Measurements from ENCODE around the gene PPP2R5E. TPM values are rescaled to one million over a fixed set of nuclear protein-coding genes. Genes with fewer than 3 reads are reported as not detected.

The PPP2R5E gene
- total RNA-seq, 1 experiment from 2014 or later = 45.0 TPM

- no TSS peak for BruUV-seq (replicated peaks)
- no peaks in the 10 kb centered on the region for H3K27me3 ChIP-seq (ENCODE audit: insufficient read depth, low read length)
- no peaks in the 10 kb centered on the region; a peak in 1 of 4 replicates for H3K36me3 ChIP-seq (ENCODE audit: control insufficient read depth in 1 of 2, insufficient read depth in 2 of 2, low read length in 2 of 2)
- H3K27ac ChIP-seq (ENCODE audit: low read depth, low read length) = no peak overlapping the region
- H3K9me3 ChIP-seq (ENCODE audit: control insufficient read depth in 1 of 2, insufficient read depth in 1 of 2, low read depth in 1 of 2, low read length in 2 of 2) = no peaks in the 10 kb centered on the region
- no peaks in the 10 kb centered on the region; a peak in 1 of 4 replicates for H3K4me1 ChIP-seq (ENCODE audit: control insufficient read depth in 1 of 2, insufficient read depth in 2 of 2, low read length in 2 of 2)
- no peaks in the 10 kb centered on the region; the same call in 1 of the 2 replicates for H4K20me1 ChIP-seq (ENCODE audit: insufficient read depth)
- CTCF ChIA-PET = interaction anchor here (1.3 kb wide), 1 partner anchor 27 kb away, joined by 3 read pairs; no protein-coding TSS in a partner anchor
- H3K9me2 ChIP-seq (ENCODE audit: insufficient read depth) = no peaks in the 10 kb centered on the region
- no peak overlapping the region for H3K9ac ChIP-seq (ENCODE audit: low read length)
- no peak overlapping the region for H3K4me3 ChIP-seq (replicated peaks in 1 of 2; ENCODE audit: low read depth in 1 of 2, low read length in 2 of 2)
- RAD21 ChIA-PET (ENCODE audit: low non-redundant PET in 1 of 2, low total read pairs in 2 of 2, uncharacterized antibody in 2 of 2, unreplicated experiment in 2 of 2) = no interaction called here
- intact Hi-C loops (cut with micrococcal nuclease) = no loop called here
- POLR2A ChIA-PET = no interaction called here
- no peak overlapping the region for H2AFZ ChIP-seq (ENCODE audit: low read depth, low read length, poor library complexity, severe bottlenecking)
- TF ChIP-seq CBX3 (IDR thresholded peaks at IDR 0.05; ENCODE audit: low read depth) (no peak), SRF (IDR thresholded peaks at IDR 0.05; ENCODE audit: low read depth) (no peak), JUND (IDR thresholded peaks at IDR 0.05) (no peak), EGR1 (IDR thresholded peaks at IDR 0.05; ENCODE audit: low read depth) (no peak), POLR2AphosphoS5 (IDR thresholded peaks at IDR 0.05; ENCODE audit: low read depth, low read length) (no peak), SIN3A (IDR thresholded peaks at IDR 0.05; ENCODE audit: low read depth) (no peak), ELF1 (IDR thresholded peaks at IDR 0.05; ENCODE audit: borderline replicate concordance, low read depth) (no peak), YY1 (IDR thresholded peaks at IDR 0.05; ENCODE audit: extremely low read depth, insufficient replicate concordance, low read depth, low read length) (no peak), ATF3 (IDR thresholded peaks at IDR 0.05) (no peak), REST (IDR thresholded peaks at IDR 0.05; ENCODE audit: low read depth) (no peak), ZNF274 (IDR thresholded peaks at IDR 0.05; ENCODE audit: low read depth, low read length) (no peak), EZH2 (IDR thresholded peaks at IDR 0.05) (no peak), ZBTB33 (IDR thresholded peaks at IDR 0.05; ENCODE audit: extremely low read depth, insufficient replicate concordance, low read length) (no peak), SP1 (IDR thresholded peaks at IDR 0.05; ENCODE audit: low read depth) (no peak), POLR2A (IDR thresholded peaks at IDR 0.05; ENCODE audit: borderline replicate concordance, extremely low read depth, insufficient read depth, insufficient read length) (no peak), ZFX (IDR thresholded peaks at IDR 0.05) (no peak), MAX (IDR thresholded peaks at IDR 0.05) (no peak), TCF7L2 (IDR thresholded peaks at IDR 0.05; ENCODE audit: borderline replicate concordance, extremely low read depth, insufficient read depth, insufficient read length) (no peak)
- no peak overlapping the region for H3K4me2 ChIP-seq (ENCODE audit: low read length)
- ATAC-seq (no peak), DNase-seq (ENCODE audit: low read depth, low spot score) (no peak)
- H3K79me2 ChIP-seq (ENCODE audit: insufficient read depth, low read length) = peaks cover 59% of the 10 kb centered on the region
These were observed 83.4 kb downstream of the PPP2R5E start for GRCh38 chr14:63459738-63460137.
